ENCODE data around the gene SIM2. TPM values are rescaled to one million over a fixed set of nuclear protein-coding genes. Genes with fewer than 3 reads are reported as not detected.

The SIM2 gene
- polyA plus RNA-seq, 1 experiment = not detected

DNA sequence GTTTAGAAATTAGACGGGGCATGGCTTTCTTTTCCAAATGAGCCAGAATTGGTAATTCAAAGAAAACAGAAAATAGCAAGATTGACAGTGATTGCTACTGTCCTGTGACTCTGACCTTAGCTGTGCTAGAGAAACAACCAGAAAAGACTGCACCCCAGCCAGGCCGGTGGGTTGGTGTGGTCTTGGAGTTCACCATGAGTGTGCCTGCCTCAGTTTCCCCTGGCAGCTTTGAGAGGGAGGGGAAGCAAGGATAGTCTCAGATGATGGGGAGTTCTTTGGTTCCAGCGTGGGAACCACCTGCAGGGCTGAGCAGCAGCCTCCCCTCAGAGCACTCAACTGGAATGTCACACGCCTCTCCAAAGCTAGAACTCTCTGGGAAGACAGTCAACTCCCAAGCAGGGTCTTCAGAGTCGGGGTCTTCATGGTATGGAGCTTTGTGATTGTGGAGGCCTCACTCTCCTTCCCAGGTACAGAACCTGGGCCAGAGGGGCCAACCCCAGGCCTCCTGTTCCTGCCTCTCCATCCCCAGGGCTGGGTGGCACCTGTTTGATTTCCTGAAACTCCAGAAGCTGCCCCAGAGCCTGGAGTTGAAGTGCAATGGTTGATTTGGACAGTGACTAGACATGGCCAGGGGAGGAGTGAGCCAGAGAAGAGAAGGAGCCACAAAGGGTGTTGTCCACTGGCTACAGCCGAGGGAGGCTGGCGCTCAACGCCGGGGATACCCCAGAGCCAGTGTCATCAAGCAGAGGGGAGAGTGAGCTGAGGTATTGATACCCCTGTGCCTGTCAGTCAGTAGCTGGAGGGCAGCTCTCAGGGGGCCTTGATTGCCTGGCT is 35.7 kb downstream of the SIM2 start:
- Histone ChIP-seq H3K27me3 (ENCODE audit: control insufficient read depth, insufficient read depth, low read length) (peaks cover 19% of the 10 kb centered on the region), H3K4me3 (ENCODE audit: low read depth, low read length) (no peak overlapping the region), H3K36me3 (ENCODE audit: control insufficient read depth, insufficient read depth, low read length) (no peaks in the 10 kb centered on the region)
- ChIA-PET POLR2A (no interaction called here), CTCF (interaction anchor here (0.6 to 1.1 kb wide), 5 partner anchors 11 to 183 kb away, joined by 3 read pairs; no protein-coding TSS in a partner anchor)
- DNase-seq (ENCODE audit: low read depth) = no peak
- TF ChIP-seq CTCF (IDR thresholded peaks at IDR 0.05; ENCODE audit: insufficient read depth, low read depth, low read length) = no peak

DNA sequence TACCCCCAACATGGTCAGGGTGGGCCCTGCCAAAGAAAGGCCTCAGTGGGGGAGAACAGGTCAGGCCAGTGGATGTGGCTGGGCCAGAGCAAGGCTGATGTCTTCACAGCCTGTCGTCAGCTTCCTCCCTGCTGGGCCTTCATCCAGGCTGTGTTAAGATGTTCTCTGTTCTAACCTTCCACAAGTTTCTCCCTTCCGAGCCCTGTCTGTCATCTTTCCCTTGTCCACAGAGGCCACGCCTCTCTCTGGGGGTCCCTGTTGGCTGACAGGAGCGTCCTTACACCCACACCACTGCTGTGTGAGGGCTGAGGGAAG is 36.2 kb downstream of the SIM2 start:
- Histone ChIP-seq H3K4me3 (ENCODE audit: low read depth, low read length) (no peak overlapping the region), H3K27me3 (ENCODE audit: control insufficient read depth, insufficient read depth, low read length) (peaks cover 15% of the 10 kb centered on the region), H3K36me3 (ENCODE audit: control insufficient read depth, insufficient read depth, low read length) (no peaks in the 10 kb centered on the region)
- POLR2A ChIA-PET = no interaction called here
- no peak for TF ChIP-seq CTCF (IDR thresholded peaks at IDR 0.05; ENCODE audit: insufficient read depth, low read depth, low read length)
- CTCF ChIA-PET = interaction anchor here (0.6 to 0.9 kb wide), 2 partner anchors 10 to 11 kb away, joined by 3 read pairs; no protein-coding TSS in a partner anchor
- DNase-seq (ENCODE audit: low read depth) = no peak

DNA sequence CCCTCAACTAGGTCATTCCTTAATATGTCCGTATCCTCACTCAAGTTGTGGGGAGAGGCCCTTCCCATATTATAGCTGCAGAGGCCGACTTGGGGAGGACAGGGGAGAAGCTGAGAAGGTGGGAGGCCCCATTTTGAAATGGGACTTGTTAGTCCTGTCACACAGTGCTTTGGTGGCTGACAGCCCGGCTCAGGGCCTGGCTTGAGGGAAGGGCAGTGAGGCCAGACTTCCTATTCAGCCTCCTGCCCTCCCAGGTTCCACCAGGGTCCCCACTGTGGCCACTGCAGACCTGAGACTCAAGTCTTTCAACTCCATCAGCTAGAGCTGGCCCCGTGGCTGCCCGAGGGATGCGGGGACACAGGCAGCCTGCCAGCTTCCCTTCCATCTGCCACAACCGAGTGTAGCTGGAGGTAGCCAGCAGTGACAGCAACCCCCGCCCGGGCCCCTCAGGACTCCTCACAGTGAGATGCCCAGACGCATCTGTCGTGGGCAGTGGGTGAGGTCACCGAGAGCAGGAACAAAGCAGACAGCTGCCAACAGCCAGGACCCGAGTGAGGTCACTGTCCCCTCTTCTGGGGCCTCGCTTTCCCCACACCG is 36.9 kb downstream of the SIM2 start:
- Histone ChIP-seq H3K4me3 (ENCODE audit: low read depth, low read length) (no peak overlapping the region), H3K36me3 (ENCODE audit: control insufficient read depth, insufficient read depth, low read length) (no peaks in the 10 kb centered on the region), H3K27me3 (ENCODE audit: control insufficient read depth, insufficient read depth, low read length) (peaks cover 13% of the 10 kb centered on the region)
- ChIA-PET POLR2A (no interaction called here), CTCF (interaction anchor here (0.9 to 3.8 kb wide), 2 partner anchors 9 to 11 kb away, joined by 3 to 14 read pairs; no protein-coding TSS in a partner anchor)
- no peak for TF ChIP-seq CTCF (IDR thresholded peaks at IDR 0.05; ENCODE audit: insufficient read depth, low read depth, low read length)
- DNase-seq (ENCODE audit: low read depth) = no peak

DNA sequence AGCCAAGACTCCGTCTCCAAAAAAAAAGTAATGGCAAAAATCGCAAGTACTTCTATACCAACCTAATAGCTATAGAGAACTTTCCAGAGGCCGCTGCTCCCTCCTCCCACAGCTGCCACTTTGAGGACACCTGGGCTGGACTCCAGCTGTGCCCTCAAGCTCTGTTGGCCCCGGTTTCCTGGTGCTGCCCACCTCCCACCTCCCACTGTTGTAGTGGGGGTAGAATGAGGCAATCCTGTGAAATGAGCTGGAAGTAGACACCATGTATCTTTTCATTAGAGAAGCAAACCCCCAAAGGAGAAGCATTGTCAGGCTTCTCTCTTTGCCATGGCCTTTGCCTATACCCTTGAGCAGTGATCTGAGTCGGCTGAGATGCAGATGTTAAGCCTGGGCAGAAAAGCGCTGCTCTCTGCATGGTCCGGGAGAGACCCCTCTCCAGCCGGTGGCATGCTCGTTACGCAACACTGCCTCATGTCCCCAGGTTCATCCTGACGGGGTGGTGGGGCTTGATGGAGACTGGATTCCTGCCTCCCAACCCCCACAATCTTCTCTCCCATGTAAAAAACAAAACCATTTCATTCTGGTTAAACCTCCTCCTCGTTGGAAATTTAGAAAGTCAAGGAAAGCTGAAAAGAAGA is 39.7 kb downstream of the SIM2 start:
- Histone ChIP-seq H3K27me3 (ENCODE audit: control insufficient read depth, insufficient read depth, low read length) (peaks cover 13% of the 10 kb centered on the region), H3K4me3 (ENCODE audit: low read depth, low read length) (no peak overlapping the region), H3K36me3 (ENCODE audit: control insufficient read depth, insufficient read depth, low read length) (no peaks in the 10 kb centered on the region)
- ChIA-PET CTCF (interaction anchor here (3.8 kb wide), 1 partner anchor 8 kb away, joined by 14 read pairs; no protein-coding TSS in a partner anchor), POLR2A (no interaction called here)
- TF ChIP-seq CTCF (IDR thresholded peaks at IDR 0.05; ENCODE audit: insufficient read depth, low read depth, low read length) = no peak
- no peak for DNase-seq (ENCODE audit: low read depth)

GRCh38 chr21:36741506-36741905 is 42.6 kb downstream of the SIM2 start:
- TF ChIP-seq CTCF (IDR thresholded peaks at IDR 0.05; ENCODE audit: insufficient read depth, low read depth, low read length) = no peak
- peaks cover 11% of the 10 kb centered on the region for H3K27me3 ChIP-seq (ENCODE audit: control insufficient read depth, insufficient read depth, low read length)
- POLR2A ChIA-PET = no interaction called here
- no peaks in the 10 kb centered on the region for H3K36me3 ChIP-seq (ENCODE audit: control insufficient read depth, insufficient read depth, low read length)
- no peak overlapping the region for H3K4me3 ChIP-seq (ENCODE audit: low read depth, low read length)
- CTCF ChIA-PET = interaction anchor here (1.5 kb wide), 1 partner anchor 111 kb away, joined by 6 read pairs; no protein-coding TSS in a partner anchor
- DNase-seq (ENCODE audit: low read depth) = no peak
